ENCODE data around the gene NEU1. TPM values are rescaled to one million over a fixed set of nuclear protein-coding genes. Genes with fewer than 3 reads are reported as not detected.
"Not testable (repeated sequence)": the region's sequence is repeated elsewhere in the genome, so short reads cannot be mapped to it uniquely, and the experiment has no call there.

NEU1 gene
- total RNA-seq, 1 donor from 2014 or later: 33.8 TPM

- intact Hi-C loops (cut with micrococcal nuclease): loop anchor here (10.0 kb wide), 1 partner anchor 1021 kb away; the partner anchor contains the start of gene PSMB8
Observed at GRCh38 chr6:31823592-31824196, 38.9 kb downstream of the NEU1 start.

DNA sequence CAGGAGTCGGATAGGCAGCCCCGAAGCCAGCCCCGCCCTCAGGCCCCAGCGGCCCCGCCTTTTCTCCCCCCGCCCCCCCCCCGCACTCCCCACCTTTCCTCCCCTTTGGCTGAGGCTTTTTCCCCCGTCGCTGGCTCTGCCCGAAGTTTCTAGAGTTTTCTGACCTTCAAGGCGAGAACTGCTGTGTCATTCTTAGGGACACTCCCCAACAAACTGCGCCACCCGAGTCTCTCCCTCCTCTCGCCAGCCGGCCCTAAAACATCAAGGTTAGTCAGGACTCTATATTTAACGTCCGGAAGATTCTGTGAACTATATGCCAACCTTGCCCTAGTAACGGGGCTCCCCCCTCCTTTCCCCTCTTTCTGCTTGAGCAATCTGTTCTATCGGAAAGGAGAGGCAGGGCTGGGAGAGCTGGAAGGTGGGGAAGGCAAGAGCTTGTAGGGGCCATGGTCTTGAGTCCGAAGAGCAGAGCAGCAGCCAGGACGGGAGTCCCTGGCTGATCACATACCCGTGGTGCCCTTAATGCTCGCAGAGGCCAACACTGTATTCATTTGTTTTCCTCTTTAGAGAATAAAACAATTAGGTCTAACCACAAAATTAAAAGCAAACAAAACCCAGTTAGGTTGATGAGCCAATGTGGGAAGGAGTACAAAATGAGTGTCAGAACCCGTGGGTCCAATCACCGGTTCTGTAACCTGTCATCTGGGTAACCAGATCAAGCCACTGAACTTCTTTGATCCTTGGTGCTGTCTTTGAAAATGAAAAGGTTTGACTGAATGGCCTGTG lies 40.4 kb downstream of the NEU1 start:
- intact Hi-C loops (cut with micrococcal nuclease): loop anchor here (1.0 to 10.0 kb wide), 2 partner anchors 25 to 1023 kb away; partner anchors contain the start of gene PSMB8

DNA sequence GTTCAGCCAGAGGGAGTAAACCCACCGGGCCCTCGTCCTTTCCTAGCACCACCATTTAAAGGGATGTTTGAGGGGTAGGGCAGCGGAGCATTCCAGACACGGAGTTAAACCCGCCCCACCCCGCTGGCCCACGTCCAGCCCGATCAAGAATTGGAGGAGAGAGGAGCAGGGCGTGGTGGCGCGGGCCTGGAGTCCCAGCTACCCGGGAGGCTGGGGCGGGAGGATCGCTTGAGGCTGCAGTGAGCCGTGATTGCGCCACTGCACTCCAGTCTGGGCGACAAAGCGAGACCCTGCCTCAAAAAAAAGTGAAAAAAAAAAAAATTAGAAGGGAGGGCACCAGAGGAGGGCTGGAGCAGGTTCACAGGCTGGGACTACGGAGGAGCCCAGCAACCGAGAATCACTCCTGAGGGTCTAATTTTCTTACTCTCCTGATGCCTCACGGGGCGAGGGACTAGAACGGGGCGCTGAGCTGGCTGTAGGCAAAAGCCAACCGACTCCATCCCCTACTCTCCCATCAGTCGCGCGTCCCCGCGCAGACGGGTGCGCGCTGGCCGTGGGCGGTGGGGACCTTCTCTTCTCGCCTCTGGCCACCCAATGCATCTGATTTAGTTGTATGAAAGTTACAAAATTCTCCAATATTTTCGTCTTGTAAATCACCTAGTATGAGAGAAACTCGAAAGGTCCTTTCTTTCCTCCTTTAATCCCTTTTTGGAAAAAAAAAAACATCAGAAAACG lies 41.2 kb downstream of the NEU1 start:
- intact Hi-C loops (cut with micrococcal nuclease): loop anchor here (1.0 to 10.0 kb wide), 2 partner anchors 24 to 1023 kb away; partner anchors contain the start of gene PSMB8

DNA sequence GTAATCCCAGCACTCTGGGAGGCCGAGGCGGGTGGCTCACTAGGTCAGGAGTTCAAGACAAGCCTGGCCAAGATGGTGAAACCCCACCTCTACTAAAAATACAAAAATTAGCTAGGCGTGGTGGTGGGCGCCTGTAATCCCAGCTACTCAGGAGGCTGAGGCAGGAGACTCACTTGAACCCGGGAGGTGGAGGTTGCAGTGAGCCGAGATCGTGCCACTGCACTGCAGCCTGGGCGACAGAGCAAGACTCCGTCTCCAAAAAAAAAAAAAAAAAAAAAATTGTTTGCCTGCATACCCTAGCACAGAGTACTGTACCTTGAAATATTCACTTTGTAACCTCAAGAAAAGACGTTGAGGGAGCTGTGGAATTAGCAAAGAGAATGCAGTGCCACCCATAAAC lies 42.2 kb downstream of the NEU1 start:
- intact Hi-C loops (cut with micrococcal nuclease): loop anchor here (10.0 kb wide), 1 partner anchor 1024 kb away; the partner anchor contains the start of gene PSMB8

- intact Hi-C loops (cut with micrococcal nuclease): loop anchor here (10.0 kb wide), 1 partner anchor 1025 kb away; the partner anchor contains the start of gene PSMB8
Observed at GRCh38 chr6:31819871-31820299, 42.7 kb downstream of the NEU1 start.

- intact Hi-C loops (cut with micrococcal nuclease): not testable (repeated sequence)
Observed at GRCh38 chr6:31817929-31818511, 44.6 kb downstream of the NEU1 start.

DNA sequence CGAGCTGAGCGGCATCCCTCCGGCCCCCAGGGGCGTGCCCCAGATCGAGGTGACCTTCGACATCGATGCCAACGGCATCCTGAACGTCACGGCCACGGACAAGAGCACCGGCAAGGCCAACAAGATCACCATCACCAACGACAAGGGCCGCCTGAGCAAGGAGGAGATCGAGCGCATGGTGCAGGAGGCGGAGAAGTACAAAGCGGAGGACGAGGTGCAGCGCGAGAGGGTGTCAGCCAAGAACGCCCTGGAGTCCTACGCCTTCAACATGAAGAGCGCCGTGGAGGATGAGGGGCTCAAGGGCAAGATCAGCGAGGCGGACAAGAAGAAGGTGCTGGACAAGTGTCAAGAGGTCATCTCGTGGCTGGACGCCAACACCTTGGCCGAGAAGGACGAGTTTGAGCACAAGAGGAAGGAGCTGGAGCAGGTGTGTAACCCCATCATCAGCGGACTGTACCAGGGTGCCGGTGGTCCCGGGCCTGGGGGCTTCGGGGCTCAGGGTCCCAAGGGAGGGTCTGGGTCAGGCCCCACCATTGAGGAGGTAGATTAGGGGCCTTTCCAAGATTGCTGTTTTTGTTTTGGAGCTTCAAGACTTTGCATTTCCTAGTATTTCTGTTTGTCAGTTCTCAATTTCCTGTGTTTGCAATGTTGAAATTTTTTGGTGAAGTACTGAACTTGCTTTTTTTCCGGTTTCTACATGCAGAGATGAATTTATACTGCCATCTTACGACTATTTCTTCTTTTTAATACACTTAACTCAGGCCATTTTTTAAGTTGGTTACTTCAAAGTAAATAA lies 45.3 kb downstream of the NEU1 start:
- intact Hi-C loops (cut with micrococcal nuclease): not testable (repeated sequence)

DNA sequence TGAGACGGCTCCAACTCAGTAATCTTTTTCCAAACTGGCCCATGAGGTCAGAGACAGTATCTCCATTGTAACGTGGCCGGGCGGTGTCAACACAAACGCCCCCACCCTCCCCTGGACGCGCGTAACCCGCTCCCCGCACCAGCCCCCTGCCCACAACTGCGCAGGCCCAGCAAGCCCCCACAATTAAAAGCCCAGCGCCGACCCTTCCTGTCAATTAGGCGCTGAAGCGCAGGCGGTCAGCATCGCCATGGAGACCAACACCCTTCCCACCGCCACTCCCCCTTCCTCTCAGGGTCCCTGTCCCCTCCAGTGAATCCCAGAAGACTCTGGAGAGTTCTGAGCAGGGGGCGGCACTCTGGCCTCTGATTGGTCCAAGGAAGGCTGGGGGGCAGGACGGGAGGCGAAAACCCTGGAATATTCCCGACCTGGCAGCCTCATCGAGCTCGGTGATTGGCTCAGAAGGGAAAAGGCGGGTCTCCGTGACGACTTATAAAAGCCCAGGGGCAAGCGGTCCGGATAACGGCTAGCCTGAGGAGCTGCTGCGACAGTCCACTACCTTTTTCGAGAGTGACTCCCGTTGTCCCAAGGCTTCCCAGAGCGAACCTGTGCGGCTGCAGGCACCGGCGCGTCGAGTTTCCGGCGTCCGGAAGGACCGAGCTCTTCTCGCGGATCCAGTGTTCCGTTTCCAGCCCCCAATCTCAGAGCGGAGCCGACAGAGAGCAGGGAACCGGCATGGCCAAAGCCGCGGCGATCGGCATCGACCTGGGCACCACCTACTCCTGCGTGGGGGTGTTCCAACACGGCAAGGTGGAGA lies 47.4 kb downstream of the NEU1 start, which contains the start of the genes HSPA1A and HSPA1L:
Gene HSPA1A, plus strand, starts transcription at position 519 of the 814 bp plus-strand sequence. Its CDS starts 214 bp downstream, at position 733.
Gene HSPA1L, minus strand, starts transcription at position 259 of the 814 bp plus-strand sequence. CDS start 3,311 bp downstream, outside the sequence.
- intact Hi-C loops (cut with micrococcal nuclease): loop anchor here (2.0 kb wide), 3 partner anchors 16 to 76 kb away; no protein-coding TSS in a partner anchor

- intact Hi-C loops (cut with micrococcal nuclease): loop anchor here (2.0 kb wide), 3 partner anchors 16 to 76 kb away; no protein-coding TSS in a partner anchor
Observed at GRCh38 chr6:31814677-31815024, 48.0 kb downstream of the NEU1 start.

DNA sequence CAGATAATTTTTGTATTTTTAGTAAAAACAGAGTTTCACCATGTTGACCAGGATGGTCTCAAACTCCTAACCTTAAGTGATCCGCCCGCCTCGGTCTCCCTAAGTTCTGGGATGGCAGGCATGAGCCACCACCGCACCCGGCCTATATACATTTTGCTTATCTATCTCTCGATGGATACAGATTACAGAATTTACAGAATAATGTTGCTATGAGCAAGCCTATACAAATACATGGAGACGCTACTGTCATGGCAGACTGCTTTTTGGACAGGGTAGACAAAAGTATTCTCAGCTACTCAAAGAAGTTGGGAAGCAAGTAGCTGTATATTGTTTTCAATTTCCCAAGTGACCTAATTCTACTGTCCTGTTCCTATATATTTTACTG lies 49.2 kb downstream of the NEU1 start:
- intact Hi-C loops (cut with micrococcal nuclease): no loop called here

DNA sequence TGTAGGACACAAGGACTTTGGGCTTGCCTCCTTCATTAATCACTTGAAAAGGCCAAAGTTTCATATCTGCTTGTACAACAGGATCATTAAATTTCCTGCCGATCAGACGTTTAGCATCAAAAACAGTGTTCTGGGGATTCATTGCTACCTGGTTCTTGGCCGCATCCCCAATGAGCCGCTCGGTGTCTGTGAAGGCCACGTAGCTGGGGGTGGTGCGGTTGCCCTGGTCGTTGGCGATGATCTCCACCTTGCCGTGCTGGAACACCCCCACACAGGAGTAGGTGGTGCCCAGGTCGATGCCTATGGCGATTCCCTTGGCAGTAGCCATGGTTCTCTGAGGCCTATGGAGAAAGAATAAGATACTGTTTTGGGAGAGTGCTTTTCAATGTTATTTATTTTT lies 51.0 kb downstream of the NEU1 start:
- intact Hi-C loops (cut with micrococcal nuclease): no loop called here

- intact Hi-C loops (cut with micrococcal nuclease): loop anchor here (5.0 kb wide), 1 partner anchor 36 kb away; no protein-coding TSS in a partner anchor
Observed at GRCh38 chr6:31808599-31808998, 54.0 kb downstream of the NEU1 start.

Other genes starting within 250 kb of the NEU1 start
- 47.7 and 54.0 TPM in 2 replicates for gene AIF1, start 247.6 kb downstream of the NEU1 start, total RNA-seq
- gene PRRC2A, start 242.1 kb downstream of the NEU1 start, total RNA-seq: 230 and 237 TPM in 2 replicates
- gene BAG6, start 210.2 kb downstream of the NEU1 start, total RNA-seq: 262 and 284 TPM in 2 replicates
- gene APOM, start 206.9 kb downstream of the NEU1 start, total RNA-seq: 1.9 and 2.0 TPM in 2 replicates
- 24.7 and 25.7 TPM in 2 replicates for gene C6orf47, start 202.0 kb downstream of the NEU1 start, total RNA-seq
- gene GPANK1, start 197.8 kb downstream of the NEU1 start, total RNA-seq: 29.3 and 30.0 TPM in 2 replicates
- gene CSNK2B, start 196.7 kb downstream of the NEU1 start, total RNA-seq: 219 and 224 TPM in 2 replicates
- 27.5 and 29.1 TPM in 2 replicates for gene LY6G5B, start 192.8 kb downstream of the NEU1 start, total RNA-seq
- gene LY6G5C, start 181.8 kb downstream of the NEU1 start, total RNA-seq: 6.3 TPM in 2 replicates
- gene ABHD16A, start 159.5 kb downstream of the NEU1 start, total RNA-seq: 53.6 and 59.7 TPM in 2 replicates
- not detected in 2 replicates for gene LY6G6F, start 156.0 kb downstream of the NEU1 start, total RNA-seq
- not detected in 2 replicates for gene LY6G6D, start 147.5 kb downstream of the NEU1 start, total RNA-seq
- gene LY6G6C, start 141.1 kb downstream of the NEU1 start, total RNA-seq: 0.41 TPM in 1 of 2 replicates, not detected in the other
- not detected in 2 replicates for gene MPIG6B, start 139.4 kb downstream of the NEU1 start, total RNA-seq
- 12.2 and 14.4 TPM in 2 replicates for gene DDAH2, start 133.5 kb downstream of the NEU1 start, total RNA-seq
- gene CLIC1, start 126.3 kb downstream of the NEU1 start, total RNA-seq: 517 and 529 TPM in 2 replicates
- 47.8 and 51.5 TPM in 2 replicates for gene MSH5, start 122.8 kb downstream of the NEU1 start, total RNA-seq
- 12.2 and 12.8 TPM in 2 replicates for gene SAPCD1, start 100.2 kb downstream of the NEU1 start, total RNA-seq
- 6.0 and 6.2 TPM in 2 replicates for gene VWA7, start 85.5 kb downstream of the NEU1 start, total RNA-seq
- gene VARS1, start 67.1 kb downstream of the NEU1 start, total RNA-seq: 77.4 and 78.9 TPM in 2 replicates
- 85.4 and 89.3 TPM in 2 replicates for gene LSM2, start 55.9 kb downstream of the NEU1 start, total RNA-seq
- gene HSPA1L, start 47.5 kb downstream of the NEU1 start, total RNA-seq: 3.7 TPM in 2 replicates
- 155 and 159 TPM in 2 replicates for gene HSPA1A, start 47.3 kb downstream of the NEU1 start, total RNA-seq
- 82.7 and 85.0 TPM in 2 replicates for gene HSPA1B, start 35.1 kb downstream of the NEU1 start, total RNA-seq
- gene SLC44A4, start 16.2 kb upstream of the NEU1 start, total RNA-seq: 0.34 TPM in 1 of 2 replicates, not detected in the other
- 61.0 and 61.6 TPM in 2 replicates for gene EHMT2, start 34.9 kb upstream of the NEU1 start, total RNA-seq
- gene ZBTB12, start 39.3 kb upstream of the NEU1 start, total RNA-seq: 2.0 and 2.2 TPM in 2 replicates
- 0.12 and 1.7 TPM in 2 replicates for gene C2, start 64.9 kb upstream of the NEU1 start, total RNA-seq
- 0.22 and 0.59 TPM in 2 replicates for gene CFB, start 83.3 kb upstream of the NEU1 start, total RNA-seq
- 75.3 and 83.4 TPM in 2 replicates for gene NELFE, start 96.2 kb upstream of the NEU1 start, total RNA-seq
- 93.7 and 100 TPM in 2 replicates for gene SKIC2, start 96.4 kb upstream of the NEU1 start, total RNA-seq
- gene DXO, start 109.3 kb upstream of the NEU1 start, total RNA-seq: 19.9 and 20.8 TPM in 2 replicates
- gene C4A, start 119.2 kb upstream of the NEU1 start, total RNA-seq: 4.0 and 4.6 TPM in 2 replicates
- 4.2 and 4.6 TPM in 2 replicates for gene C4B, start 152.0 kb upstream of the NEU1 start, total RNA-seq
- gene CYP21A2, start 175.6 kb upstream of the NEU1 start, total RNA-seq: 1.0 and 1.4 TPM in 2 replicates
- 5.5 and 6.1 TPM in 2 replicates for gene TNXB, start 246.5 kb upstream of the NEU1 start, total RNA-seq